Ammon's horn (tissue), 1 donor: Measurements from ENCODE around the gene ARID5B.
"Not testable (repeated sequence)": the region's sequence is repeated elsewhere in the genome, so short reads cannot be mapped to it uniquely, and the experiment has no call there.

Experiments
- DNase-seq: peaks from one replicate; pipeline ENCODE4 v3.0.0-alpha.2; 2016; ENCODE audit warnings: low spot score

ARID5B gene

GRCh38 chr10:62016623-62017490, 115.4 kb downstream of the ARID5B start:
- DNase-seq = no peak

GRCh38 chr10:62017491-62017870, 116.0 kb downstream of the ARID5B start:
- no peak for DNase-seq

GRCh38 chr10:62018131-62018911, 116.8 kb downstream of the ARID5B start:
- no peak for DNase-seq

GRCh38 chr10:62019013-62019684, 117.7 kb downstream of the ARID5B start:
- no peak for DNase-seq

- no peak for DNase-seq
Measured at GRCh38 chr10:62019685-62020359, 118.3 kb downstream of the ARID5B start.

- no peak for DNase-seq
Measured at GRCh38 chr10:62021128-62021665, 119.7 kb downstream of the ARID5B start.

- DNase-seq = no peak
Measured at GRCh38 chr10:62021978-62022802, 120.7 kb downstream of the ARID5B start.

GRCh38 chr10:62022830-62023229, 121.3 kb downstream of the ARID5B start:
- no peak for DNase-seq

GRCh38 chr10:62023329-62023728, 121.8 kb downstream of the ARID5B start:
- no peak for DNase-seq

- no peak for DNase-seq
Measured at GRCh38 chr10:62024026-62024701, 122.7 kb downstream of the ARID5B start.

- no peak for DNase-seq
Measured at GRCh38 chr10:62025134-62025794, 123.8 kb downstream of the ARID5B start.

- DNase-seq = no peak
Measured at GRCh38 chr10:62025901-62026879, 124.7 kb downstream of the ARID5B start.

GRCh38 chr10:62027841-62028501, 126.5 kb downstream of the ARID5B start:
- DNase-seq = no peak

- not testable (repeated sequence) for DNase-seq
Measured at GRCh38 chr10:62028502-62028842, 127.0 kb downstream of the ARID5B start.

- DNase-seq = no peak
Measured at GRCh38 chr10:62029401-62029800, 127.9 kb downstream of the ARID5B start.

GRCh38 chr10:62031507-62031906, 130.0 kb downstream of the ARID5B start:
- DNase-seq = no peak

GRCh38 chr10:62033125-62033524, 131.6 kb downstream of the ARID5B start:
- DNase-seq = no peak

- DNase-seq = no peak
Measured at GRCh38 chr10:62034096-62034640, 132.7 kb downstream of the ARID5B start.
